Esophagus squamous epithelium (tissue), 4 donors: Measurements from ENCODE around the gene KRTAP12-3.

Experiments
- CTCF ChIP-seq, 6 experiments: fragments of 450-650 bp in 4 of 6; fragments of 200-600 bp in 2 of 6; sonication (generic) in 2 of 6; IDR thresholded peaks; one replicate each; pipeline ENCODE4 v1.5.1; 2016 to 2019; ENCODE audit warnings: antibody characterized with exemption in 6 of 6, mild to moderate bottlenecking in 4 of 6, moderate library complexity in 4 of 6
- POLR2A ChIP-seq, 4 donors: fragments of 450-650 bp; IDR thresholded peaks; one replicate each; pipeline ENCODE4 v1.6.1; 2017; ENCODE audit warnings: antibody characterized with exemption in 4 of 4, mild to moderate bottlenecking in 4 of 4, moderate library complexity in 3 of 4

GRCh38 chr21:44697811-44698734 is 40.3 kb downstream of the KRTAP12-3 start:
- TF ChIP-seq CTCF (IDR thresholded peaks at IDR 0.05) (no peak), POLR2A (IDR thresholded peaks at IDR 0.05) (no peak)
